GF-D8 (cell line): ENCODE results near the gene HSPA1A.

Experiments
- DNase-seq: peaks from one replicate; lab custom pipeline; 2025; lab: John Stamatoyannopoulos, UW

HSPA1A gene

GRCh38 chr6:31865205-31866118 is 50.1 kb downstream of the HSPA1A start:
- DNase-seq = no peak
